Hematopoietic multipotent progenitor cell treated with erythropoietin and hydrocortisone succinate and interleukin-3 and kit ligand, for 6 days (in vitro differentiated cells): Measurements from ENCODE around the gene INPP5D.
"Not testable (repeated sequence)": the region's sequence is repeated elsewhere in the genome, so short reads cannot be mapped to it uniquely, and the experiment has no call there.

Experiments
- DNase-seq: peaks from one replicate; pipeline ENCODE4 v3.0.0-alpha.2; 2015

Gene INPP5D

DNA sequence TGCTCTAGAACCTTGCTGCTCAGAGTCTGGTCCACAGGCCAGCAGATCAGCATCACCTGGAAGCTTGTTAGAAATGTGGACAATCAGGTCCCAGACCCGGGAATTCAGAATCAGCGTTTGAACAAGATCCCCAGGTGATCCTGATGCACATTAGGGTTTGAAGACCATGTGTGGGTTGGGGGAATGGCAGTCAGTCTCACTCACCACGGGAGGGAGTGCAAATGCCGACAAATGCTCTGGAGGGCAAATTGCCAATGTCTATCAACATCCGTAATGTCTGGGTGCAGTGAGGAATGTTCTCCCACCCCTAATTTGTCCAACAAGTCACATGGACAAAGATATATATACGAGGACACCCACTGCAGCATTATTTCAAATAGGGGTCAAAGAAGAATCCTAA lies 34.5 kb downstream of the INPP5D start:
- DNase-seq, result no peak

DNA sequence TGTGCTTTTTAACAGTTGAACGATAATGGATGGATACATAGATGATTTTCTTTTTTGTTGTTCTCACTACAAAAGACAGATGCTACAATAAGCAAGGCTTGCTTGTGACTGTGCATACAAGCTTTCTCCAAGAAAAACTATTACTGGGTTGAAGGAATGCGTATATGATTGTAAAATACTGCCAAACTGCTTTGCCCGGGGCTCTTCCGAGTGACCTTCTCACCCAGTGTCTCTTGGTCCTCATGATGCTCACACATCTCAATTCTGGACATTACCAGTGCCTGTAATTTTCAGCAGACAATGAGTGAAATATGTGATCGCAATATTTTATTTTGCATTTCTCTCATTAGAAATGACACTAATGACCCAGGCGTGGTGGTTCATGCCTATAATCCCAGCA lies 35.9 kb downstream of the INPP5D start:
- DNase-seq, result no peak

DNA sequence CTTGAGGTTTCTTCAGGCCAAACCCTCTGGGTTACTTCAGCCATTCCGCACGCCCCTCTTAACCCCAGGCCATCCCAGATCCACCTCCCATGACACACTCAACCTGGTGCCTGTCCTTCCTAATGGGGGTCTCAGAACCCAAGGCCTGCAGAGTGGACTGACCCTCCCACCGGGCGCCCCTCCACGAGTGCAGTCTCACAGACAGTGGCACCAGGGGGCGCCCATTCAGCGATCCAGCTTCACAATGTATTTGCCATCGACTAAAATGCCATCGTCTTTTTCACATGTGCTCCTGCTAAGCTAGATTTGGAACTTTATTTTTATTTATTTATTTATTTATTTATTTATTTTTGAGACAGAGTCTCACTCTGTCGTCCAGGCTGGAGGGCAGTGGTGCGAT lies 38.5 kb downstream of the INPP5D start:
- DNase-seq, result no peak

- not testable (repeated sequence) for DNase-seq
These were observed 39.7 kb downstream of the INPP5D start for GRCh38 chr2:233099820-233100191.

GRCh38 chr2:233100192-233100998 lies 40.3 kb downstream of the INPP5D start:
- DNase-seq, result peak; percentile 71

DNA sequence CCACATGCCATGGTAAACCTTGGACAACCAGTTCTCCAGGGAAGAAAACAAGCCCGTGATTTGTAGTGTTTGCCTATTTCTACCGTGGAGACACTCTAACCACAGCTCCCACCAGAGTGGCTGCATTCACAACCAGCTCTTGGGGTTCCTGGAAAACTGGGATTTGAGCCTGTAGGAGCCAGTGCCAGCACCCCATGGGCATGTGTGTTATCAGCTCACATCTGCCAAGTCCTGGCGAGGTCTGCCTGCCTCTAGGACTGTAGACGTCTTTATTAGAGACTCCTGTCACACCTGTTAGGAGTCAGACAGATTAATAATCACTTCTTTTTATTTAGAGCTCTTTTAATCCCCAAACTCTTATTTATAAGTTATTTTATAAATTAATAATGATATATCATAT lies 41.0 kb downstream of the INPP5D start:
- DNase-seq, result no peak

DNA sequence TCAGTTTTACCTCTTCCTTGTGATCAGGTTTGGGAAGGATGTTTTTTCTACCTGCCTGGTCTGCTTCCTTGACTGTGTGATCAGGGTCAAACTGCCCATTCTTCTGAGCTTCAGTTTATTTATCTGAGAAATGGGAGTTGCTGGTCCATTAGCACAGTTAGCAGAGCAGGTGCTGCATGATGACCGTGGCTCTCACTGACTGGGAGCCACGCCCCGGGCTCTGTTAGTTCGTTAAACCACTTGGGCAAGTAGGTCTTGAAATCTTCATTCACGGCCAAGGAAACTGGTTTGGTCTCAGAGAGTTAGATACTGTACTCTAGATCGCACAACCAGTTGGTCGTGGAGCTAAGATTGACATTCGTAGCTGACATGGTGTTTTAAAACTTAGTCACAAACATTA lies 41.7 kb downstream of the INPP5D start:
- peak; percentile 53 for DNase-seq

- DNase-seq, result no peak
These were observed 45.2 kb downstream of the INPP5D start for GRCh38 chr2:233105156-233105895.

GRCh38 chr2:233105930-233106329 lies 45.8 kb downstream of the INPP5D start:
- DNase-seq, result no peak

DNA sequence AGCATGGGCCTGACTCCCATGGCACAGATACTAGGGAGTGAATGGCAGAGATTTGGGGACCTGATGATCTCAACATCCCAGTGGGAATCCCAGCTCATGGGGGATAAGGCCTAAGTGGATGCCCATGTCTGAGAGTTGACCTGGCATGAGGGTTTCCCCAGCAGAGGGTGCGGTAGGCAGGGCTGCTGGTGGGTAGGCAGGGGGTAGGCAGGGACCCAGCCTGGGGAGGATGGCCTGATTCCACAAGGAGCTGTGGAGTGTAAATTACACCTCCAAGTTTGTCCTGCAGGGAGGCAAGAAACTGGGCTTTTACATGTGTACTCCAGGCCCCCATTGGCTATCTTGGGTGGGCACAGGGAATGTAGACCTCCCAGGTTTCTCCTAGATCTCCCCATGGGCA lies 46.9 kb downstream of the INPP5D start:
- no peak for DNase-seq

DNA sequence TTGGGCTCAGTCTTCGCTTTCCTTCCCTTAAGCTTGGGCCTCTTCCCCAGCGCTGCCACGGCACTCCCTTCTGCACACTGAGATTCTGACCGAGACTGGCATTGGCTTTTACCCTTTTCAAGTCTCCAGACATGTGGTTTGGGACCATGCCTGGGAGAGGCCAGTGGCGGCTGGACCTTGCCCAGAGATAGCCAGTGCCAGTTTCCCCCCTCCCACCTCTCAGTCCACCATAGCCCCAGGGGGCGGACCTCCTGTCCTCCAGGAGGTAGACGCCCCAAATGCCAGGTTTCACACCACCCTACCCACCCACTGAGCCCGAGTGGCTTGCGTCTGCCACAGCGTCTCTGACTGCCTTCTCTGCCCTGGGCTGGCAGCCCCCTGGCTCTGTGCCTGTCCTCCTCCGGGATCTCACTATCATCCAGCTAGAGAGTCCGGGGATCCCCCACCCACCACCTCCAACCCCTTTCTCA lies 47.7 kb downstream of the INPP5D start:
- no peak for DNase-seq

DNA sequence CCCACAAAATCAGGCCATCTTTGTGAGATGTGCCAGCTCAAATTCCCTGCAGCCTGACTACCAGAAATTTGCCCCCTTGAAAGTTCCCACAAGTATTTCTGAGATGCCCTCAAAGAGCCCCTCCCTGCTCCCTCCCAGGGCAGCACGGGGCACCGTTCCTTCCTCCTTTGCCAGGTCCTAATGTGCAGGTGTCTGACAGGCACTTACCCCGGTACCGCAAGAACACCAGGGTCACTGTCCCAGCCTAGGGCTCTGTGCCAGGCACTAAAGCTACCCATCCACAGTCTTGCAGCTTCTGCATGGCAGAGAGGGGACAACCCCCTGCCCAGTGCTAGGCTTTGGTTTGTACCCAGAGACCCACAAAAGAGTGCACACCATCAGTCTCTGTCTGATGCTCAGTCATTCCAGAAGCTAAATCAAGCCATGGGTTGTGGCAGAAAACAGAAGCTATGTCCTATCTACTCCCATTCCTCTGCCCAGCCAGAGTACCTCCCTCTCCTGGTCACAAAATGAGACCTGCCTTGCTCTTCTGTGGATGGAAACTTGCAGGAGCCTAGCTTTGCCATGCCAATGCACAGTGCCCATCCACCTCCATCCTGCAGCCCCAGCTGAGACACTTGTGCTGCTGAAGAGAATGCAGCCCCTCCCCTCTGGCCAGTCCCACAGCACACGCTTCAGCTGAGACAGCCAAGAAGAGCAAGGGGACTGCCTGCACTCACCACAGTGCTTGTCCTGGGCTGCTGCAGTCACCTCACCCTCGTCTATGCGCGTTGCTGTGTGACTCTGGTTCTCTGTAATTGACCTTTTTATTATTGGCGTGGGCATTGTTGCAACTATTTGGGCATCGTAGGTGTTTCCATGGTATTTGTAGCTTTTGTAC lies 48.7 kb downstream of the INPP5D start:
- DNase-seq, result no peak

- no peak for DNase-seq
These were observed 51.3 kb downstream of the INPP5D start for GRCh38 chr2:233111427-233111826.

DNA sequence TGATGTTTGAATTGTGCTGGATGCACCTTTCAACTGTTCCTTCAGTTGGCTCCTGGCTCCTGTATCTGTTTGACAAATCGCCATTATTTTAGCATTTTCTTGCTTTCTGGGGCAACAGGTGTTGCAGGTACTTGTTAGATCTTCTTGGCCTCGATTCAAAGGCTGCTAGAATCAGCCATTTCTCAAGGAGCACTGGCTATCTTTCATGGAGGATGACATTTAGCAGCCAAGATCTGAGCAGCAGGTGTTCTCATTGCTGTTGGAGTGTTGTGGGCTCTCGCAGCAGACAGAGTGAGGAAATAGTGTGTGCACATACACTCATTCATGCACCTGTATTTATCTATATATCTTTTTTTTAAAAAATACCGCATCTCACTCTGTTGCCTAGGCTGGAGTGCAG lies 52.2 kb downstream of the INPP5D start:
- DNase-seq, result no peak

GRCh38 chr2:233112776-233113452 lies 52.8 kb downstream of the INPP5D start:
- DNase-seq, result no peak

DNA sequence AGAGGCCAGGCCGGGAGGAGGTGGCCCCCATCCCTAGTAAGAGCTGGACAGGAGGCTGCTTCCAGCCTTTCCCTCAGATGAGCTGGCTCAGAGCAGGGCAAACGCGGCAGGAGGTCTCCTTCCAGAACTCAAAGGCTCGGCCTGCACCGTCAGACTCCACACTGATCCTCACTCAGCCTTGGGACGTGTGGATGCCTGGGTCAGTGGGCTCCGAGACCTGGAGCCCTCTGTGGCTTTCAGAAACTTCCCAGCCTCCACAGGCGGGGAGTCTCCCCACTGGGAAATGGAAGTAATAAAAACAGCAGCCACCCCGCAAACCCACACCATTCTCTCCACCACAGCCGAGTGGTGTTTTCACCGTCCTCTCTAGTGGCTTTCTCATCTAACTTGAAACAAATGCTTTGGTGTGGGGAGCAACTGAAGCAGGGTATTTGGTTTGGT lies 54.3 kb downstream of the INPP5D start:
- DNase-seq, result no peak

- no peak for DNase-seq
These were observed 55.0 kb downstream of the INPP5D start for GRCh38 chr2:233115121-233115520.

DNA sequence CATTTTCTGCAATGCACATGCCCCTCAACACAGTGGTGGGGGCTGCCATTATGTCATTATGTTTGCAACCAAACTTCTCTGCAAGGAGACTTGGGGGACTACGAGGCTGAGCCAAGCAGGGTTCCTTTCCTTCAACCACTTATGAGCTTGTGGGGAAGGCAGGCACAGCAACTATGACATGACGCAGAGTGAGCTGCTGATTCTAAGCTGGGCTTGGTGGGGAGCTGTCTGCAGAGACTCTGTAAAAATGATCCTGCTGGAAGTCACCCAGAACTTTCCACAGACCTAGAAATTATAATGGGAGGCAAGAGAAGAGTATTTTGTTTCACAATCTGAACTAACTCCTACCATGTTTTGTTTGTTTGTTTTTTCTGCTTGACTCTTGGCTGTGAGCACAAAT lies 55.6 kb downstream of the INPP5D start:
- no peak for DNase-seq

DNA sequence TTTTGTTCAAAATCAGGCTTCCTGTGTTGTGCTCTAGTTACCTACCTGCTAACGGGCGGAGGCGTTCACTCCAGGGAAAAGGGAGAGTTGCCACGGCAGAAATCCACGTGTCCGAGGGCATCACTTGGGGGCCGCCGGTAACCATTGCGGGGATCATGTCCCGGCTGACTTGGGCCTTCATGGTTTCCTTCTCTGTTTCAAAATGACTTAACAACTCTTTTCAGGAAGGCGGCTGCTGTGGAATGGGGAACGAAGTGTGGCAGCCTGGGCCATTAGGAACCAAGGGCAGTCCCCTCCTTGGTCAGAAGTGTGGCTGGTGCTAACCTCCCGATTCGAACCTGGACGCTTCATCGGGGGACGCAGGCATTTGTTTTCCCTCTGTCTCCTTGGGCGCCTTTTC lies 56.8 kb downstream of the INPP5D start:
- DNase-seq, result no peak

DNA sequence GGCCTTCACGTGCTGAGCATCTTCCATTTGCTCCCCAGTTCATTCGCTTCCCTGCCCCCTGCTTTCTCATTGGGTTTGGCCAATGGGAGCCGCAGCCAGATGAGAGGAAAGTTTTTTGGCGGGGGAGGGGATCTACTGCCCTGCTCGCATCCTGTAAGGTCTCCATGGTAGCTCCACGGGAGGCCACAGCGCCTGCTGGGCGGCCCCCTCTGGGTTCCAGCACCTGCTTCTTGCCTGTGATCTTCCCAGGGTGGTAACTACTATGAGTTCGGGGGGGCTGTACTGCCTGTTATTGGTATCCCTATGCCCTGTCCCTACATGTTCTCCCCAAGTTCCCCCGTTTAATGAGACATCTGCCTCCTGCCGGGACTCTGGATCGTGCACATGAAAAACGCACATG lies 57.2 kb downstream of the INPP5D start:
- no peak for DNase-seq

- no peak for DNase-seq
These were observed 57.9 kb downstream of the INPP5D start for GRCh38 chr2:233117811-233118647.

DNA sequence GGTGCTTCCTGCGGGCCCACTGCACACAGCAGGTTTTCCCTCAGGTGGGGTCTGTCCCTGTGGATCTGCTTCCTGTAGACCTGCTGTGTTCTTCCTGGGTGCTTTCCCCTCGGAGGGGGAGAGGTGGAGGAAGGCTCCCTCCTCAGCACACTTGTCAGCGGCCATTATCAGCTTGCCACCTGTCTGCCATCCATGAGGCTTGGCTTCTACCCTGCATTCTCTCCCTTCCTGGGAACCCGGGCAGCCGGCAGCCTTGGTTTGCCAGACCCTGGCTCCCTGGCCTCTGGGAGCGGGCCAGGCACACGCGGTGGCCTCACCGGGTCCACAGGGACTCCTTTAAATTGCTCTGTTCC lies 58.5 kb downstream of the INPP5D start:
- no peak for DNase-seq
